SH-SY5Y (cell line): ENCODE measurements around the gene SPINK6.

Source experiments
- GATA2 ChIP-seq: IDR thresholded peaks from 2 replicates; pipeline ENCODE4 v1.6.1; 2011; ENCODE audit warnings: mild to moderate bottlenecking, low read depth, low read length
- GATA3 ChIP-seq: IDR thresholded peaks from 2 replicates; pipeline ENCODE4 v1.6.1; 2011; ENCODE audit warnings: low read depth, mild to moderate bottlenecking, low read length, moderate library complexity

Gene SPINK6

DNA sequence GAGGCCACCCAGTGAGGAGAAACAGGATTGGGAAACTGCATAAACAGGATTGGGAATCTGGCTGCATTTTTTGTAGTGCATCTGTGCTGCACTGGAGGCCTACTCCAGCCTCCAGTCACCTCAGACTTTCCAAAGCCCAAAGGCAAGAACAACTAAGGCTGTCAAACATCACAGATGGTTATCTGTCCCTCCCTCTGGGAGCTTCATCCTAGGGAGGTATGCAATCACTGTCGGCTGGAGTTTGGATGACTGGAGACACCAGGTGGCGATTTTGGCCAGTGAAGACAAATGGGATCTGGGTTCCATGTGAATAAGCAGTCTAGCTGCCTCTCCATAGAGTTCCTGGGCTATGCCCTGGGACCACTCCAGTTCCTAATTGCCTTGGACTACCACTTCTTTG, 56.4 kb downstream of the SPINK6 start:
- TF ChIP-seq GATA3 (no peak), GATA2 (no peak)

- no peak for TF ChIP-seq GATA3
- TF ChIP-seq GATA2, result no peak
Observed at GRCh38 chr5:148261221-148261620, 58.4 kb downstream of the SPINK6 start.
